Measurements from ENCODE around the gene CHAT. TPM values are rescaled to one million over a fixed set of nuclear protein-coding genes. Genes with fewer than 3 reads are reported as not detected.
A peak's percentile ranks its signal among the peaks of the same experiment; 100 is the strongest.

The CHAT gene
- total RNA-seq, 3 donors from 2014 or later = not detected

DNA sequence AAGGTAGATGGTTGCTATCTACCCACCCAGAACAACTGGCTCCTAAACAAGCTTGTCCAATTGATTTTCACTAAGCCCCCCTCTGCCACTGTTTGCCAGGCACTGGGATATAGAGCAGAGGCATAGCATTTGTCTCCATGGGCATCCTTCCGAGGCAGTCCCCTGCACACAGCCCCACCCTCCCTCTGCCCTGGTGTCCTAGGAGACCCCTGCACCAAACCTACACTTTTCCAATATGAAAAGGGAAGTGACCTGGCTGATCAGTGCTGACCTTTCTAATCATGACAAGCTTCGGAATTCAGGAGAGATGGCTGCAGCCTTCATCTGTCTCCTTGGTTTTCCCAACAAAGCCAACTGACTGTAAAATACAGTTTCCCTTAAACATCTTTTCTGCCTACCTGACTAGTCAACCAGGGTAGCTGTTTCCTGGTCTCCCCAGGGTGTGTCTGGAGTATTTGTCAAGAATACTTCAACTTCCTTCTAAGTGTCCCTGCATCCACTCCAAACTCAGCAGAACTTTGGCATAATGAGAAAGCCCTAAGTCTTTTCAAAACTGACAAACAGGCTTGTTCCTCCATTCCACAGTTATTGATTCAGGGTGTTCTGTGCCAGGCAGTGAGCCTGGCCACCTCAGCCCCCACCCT, 11.3 kb upstream of the CHAT start:
- Mint-ChIP-seq H3K36me3 (ENCODE audit: insufficient read depth) (no peaks in the 10 kb centered on the region), H3K4me1 (ENCODE audit: low read depth) (peaks cover 1% of the 10 kb centered on the region), H3K9me3 (no peaks in the 10 kb centered on the region), H3K27me3 (ENCODE audit: low read depth) (peaks cover 37% of the 10 kb centered on the region), H3K4me3 (no peak overlapping the region)
- ATAC-seq = no peak
- no peak for DNase-seq

GRCh38 chr10:49605216-49605938, 8.5 kb upstream of the CHAT start:
- Mint-ChIP-seq H3K36me3 (ENCODE audit: insufficient read depth) (no peaks in the 10 kb centered on the region), H3K9me3 (no peaks in the 10 kb centered on the region), H3K4me3 (no peak overlapping the region), H3K27me3 (ENCODE audit: low read depth) (peaks cover 52% of the 10 kb centered on the region), H3K4me1 (ENCODE audit: low read depth) (peaks cover 1% of the 10 kb centered on the region)
- DNase-seq (no peak), ATAC-seq (no peak)

- no peak for DNase-seq
- ATAC-seq = no peak
- Mint-ChIP-seq H3K4me1 (ENCODE audit: low read depth) (peaks cover 1% of the 10 kb centered on the region), H3K36me3 (ENCODE audit: insufficient read depth) (no peaks in the 10 kb centered on the region), H3K27me3 (ENCODE audit: low read depth) (peaks cover 48% of the 10 kb centered on the region), H3K9me3 (no peaks in the 10 kb centered on the region), H3K4me3 (no peak overlapping the region)
Observed at GRCh38 chr10:49605939-49606509, 7.8 kb upstream of the CHAT start.

DNA sequence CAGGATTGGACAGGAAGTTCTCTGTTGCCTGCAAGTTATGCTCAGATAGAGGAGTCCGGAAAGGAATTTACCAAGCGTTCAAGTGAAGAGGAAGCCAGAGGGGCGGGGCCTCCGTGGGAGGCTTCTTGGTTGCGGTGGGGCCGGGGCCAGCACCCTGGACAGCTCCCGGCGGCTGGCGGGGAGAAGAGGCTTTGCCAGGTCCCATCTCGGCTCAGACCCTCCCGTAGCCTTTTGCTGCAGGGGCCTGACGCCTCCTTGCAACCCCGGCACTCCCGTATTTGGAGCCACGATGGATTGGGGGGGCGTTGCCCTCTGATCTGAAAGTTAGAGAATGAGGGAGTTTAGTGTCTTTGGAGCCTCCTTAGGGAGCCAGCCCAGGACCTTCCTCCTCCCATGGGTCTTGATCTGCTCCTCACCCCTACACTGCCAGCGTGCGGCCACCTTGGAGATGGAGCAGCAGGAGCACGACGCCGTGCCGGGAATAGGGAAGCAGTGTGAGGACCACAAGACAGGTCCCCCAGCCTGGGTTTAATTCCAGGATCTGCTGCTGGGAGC, 6.8 kb upstream of the CHAT start:
- Mint-ChIP-seq H3K27me3 (ENCODE audit: low read depth) (peaks cover 57% of the 10 kb centered on the region), H3K36me3 (ENCODE audit: insufficient read depth) (no peaks in the 10 kb centered on the region)

DNA sequence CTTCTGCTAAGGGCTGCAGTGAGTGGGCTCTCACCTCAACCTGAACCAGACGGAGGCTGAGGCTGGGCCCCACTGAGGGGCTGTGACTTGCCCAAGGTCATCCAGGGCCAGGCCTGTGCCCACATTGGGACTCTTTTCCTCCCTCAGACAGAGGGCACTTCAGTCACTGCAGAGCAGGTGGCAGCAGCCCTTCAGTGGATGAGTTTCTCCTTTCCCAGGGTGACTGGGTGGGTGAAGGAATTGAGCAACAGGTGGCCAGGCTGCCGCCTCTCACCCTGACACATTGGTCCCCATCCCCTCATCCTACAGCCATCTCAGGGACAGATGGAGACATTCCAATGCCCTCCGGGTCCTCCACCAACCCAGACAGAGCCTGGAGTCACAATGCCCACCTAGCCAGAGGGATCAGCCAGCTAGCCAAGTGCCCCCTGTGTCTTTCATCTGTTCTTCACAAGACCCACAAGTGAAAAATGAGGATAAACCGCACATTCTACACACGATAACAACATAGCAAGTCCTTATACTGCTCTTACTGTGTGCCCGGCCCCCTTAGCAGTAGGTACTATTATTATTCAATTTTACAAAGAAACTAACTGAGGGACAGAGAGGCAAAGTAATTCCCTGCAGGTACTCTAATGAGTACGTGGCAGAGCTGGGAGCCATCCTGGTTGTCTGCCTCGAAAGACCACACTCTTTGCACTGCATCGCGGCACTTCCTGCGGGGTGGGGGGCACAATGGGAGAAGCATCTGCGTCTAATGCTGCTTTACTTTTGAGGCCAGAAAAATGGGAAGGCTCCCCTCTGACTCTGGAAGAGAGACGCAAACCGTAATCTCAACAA, 5.5 kb upstream of the CHAT start:
- DNase-seq = no peak
- no peaks in the 10 kb centered on the region for H3K36me3 Mint-ChIP-seq (ENCODE audit: insufficient read depth)
- peaks cover 1% of the 10 kb centered on the region for H3K4me1 Mint-ChIP-seq (ENCODE audit: low read depth)
- H3K27me3 Mint-ChIP-seq (ENCODE audit: low read depth) = peaks cover 64% of the 10 kb centered on the region
- H3K9me3 Mint-ChIP-seq = peaks cover 3% of the 10 kb centered on the region
- no peak overlapping the region for H3K4me3 Mint-ChIP-seq
- ATAC-seq = no peak

More for the DNA sequence above, 6.8 kb upstream of the CHAT start:
- H3K4me3 Mint-ChIP-seq = no peak overlapping the region
- DNase-seq (peak; percentile 23), ATAC-seq (peak; percentile 58 to 69)
- peaks cover 1% of the 10 kb centered on the region for H3K4me1 Mint-ChIP-seq (ENCODE audit: low read depth)
- peaks cover 2% of the 10 kb centered on the region for H3K9me3 Mint-ChIP-seq

DNA sequence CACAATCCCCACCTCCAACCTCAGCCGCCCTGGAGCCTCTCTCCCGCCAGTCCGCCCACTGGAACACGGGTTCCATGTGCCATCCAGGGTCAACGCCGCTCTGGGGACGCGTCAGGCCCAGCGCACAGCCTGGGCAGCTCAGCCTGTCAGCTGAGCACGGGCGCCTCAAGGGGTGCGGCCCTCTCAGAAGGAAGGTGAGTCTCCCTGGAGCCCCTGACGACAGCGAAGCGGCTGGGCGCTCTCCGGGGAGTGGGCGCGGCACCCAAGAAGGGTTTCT, 4.9 kb upstream of the CHAT start:
- DNase-seq (no peak), ATAC-seq (no peak)
- H3K36me3 Mint-ChIP-seq (ENCODE audit: insufficient read depth) = no peaks in the 10 kb centered on the region
- H3K4me3 Mint-ChIP-seq = no peak overlapping the region
- peaks cover 67% of the 10 kb centered on the region for H3K27me3 Mint-ChIP-seq (ENCODE audit: low read depth)
- peaks cover 3% of the 10 kb centered on the region for H3K9me3 Mint-ChIP-seq
- peaks cover 1% of the 10 kb centered on the region for H3K4me1 Mint-ChIP-seq (ENCODE audit: low read depth)

GRCh38 chr10:49609283-49610113, 4.3 kb upstream of the CHAT start:
- ATAC-seq (no peak), DNase-seq (no peak)
- Mint-ChIP-seq H3K27me3 (ENCODE audit: low read depth) (peaks cover 69% of the 10 kb centered on the region), H3K4me1 (ENCODE audit: low read depth) (peaks cover 2% of the 10 kb centered on the region), H3K4me3 (no peak overlapping the region), H3K36me3 (ENCODE audit: insufficient read depth) (no peaks in the 10 kb centered on the region), H3K9me3 (peaks cover 3% of the 10 kb centered on the region)

DNA sequence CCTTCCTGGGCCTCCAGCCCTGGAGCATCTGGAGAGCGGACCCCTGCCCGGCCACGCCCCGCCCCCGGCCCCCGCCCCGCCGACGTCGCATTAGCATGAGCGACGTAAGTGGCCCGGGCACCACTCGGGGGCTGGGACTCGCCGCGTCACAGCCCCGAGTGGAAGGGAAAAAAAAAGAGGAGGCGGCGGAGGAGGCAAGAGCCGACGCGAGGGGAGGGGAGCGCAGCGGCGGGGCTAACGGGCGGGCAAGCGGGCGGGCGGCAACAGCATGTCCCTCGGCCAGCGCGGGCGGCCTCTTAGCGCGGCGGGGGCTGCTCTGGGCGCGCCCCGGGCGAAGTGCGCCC, 3.8 kb upstream of the CHAT start, which contains the start of gene SLC18A3:
SLC18A3 (plus strand) TSS at position 197 of the 344 bp plus-strand sequence. CDS start 431 bp downstream, outside the sequence.
- no peak for ATAC-seq
- H3K9me3 Mint-ChIP-seq = peaks cover 3% of the 10 kb centered on the region
- peaks cover 69% of the 10 kb centered on the region for H3K27me3 Mint-ChIP-seq (ENCODE audit: low read depth)
- no peak within 1 kb of the TSS for H3K4me3 Mint-ChIP-seq
- no peaks in the 10 kb centered on the region for H3K36me3 Mint-ChIP-seq (ENCODE audit: insufficient read depth)
- H3K4me1 Mint-ChIP-seq (ENCODE audit: low read depth) = peaks cover 3% of the 10 kb centered on the region
- no peak for DNase-seq

DNA sequence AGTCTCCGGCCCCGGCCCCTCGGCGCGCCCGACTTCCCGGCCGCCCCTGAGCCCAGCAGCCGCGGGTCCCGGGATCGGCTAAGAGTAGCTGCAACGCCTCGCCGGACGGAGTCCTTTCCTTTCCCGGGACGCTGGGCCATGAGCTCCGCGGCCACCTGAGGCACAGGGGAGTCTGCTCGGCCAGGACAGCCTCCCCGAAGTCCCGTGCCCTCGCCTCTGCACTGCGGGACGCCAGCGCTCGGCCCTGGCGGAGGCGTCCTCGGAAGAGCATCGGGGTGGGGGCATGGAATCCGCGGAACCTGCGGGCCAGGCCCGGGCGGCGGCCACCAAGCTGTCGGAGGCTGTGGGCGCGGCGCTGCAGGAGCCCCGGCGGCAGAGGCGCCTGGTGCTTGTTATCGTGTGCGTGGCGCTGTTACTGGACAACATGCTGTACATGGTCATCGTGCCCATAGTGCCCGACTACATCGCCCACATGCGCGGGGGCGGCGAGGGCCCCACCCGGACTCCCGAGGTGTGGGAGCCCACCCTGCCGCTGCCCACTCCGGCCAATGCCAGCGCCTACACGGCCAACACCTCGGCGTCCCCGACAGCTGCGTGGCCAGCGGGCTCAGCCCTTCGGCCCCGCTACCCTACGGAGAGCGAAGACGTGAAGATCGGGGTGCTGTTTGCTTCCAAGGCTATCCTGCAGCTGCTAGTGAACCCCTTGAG, 3.2 kb upstream of the CHAT start:
- H3K36me3 Mint-ChIP-seq (ENCODE audit: insufficient read depth) = no peaks in the 10 kb centered on the region
- H3K4me1 Mint-ChIP-seq (ENCODE audit: low read depth) = peaks cover 3% of the 10 kb centered on the region
- DNase-seq = no peak
- H3K9me3 Mint-ChIP-seq = peaks cover 3% of the 10 kb centered on the region
- no peak for ATAC-seq
- no peak overlapping the region for H3K4me3 Mint-ChIP-seq
- peaks cover 71% of the 10 kb centered on the region for H3K27me3 Mint-ChIP-seq (ENCODE audit: low read depth)

- Mint-ChIP-seq H3K9me3 (peaks cover 3% of the 10 kb centered on the region), H3K4me1 (ENCODE audit: low read depth) (peaks cover 3% of the 10 kb centered on the region), H3K4me3 (no peak overlapping the region), H3K27me3 (ENCODE audit: low read depth) (peaks cover 75% of the 10 kb centered on the region), H3K36me3 (ENCODE audit: insufficient read depth) (no peaks in the 10 kb centered on the region)
- DNase-seq = no peak
- ATAC-seq = no peak
Observed at GRCh38 chr10:49611166-49611815, 2.5 kb upstream of the CHAT start.

GRCh38 chr10:49611816-49612512, 1.9 kb upstream of the CHAT start:
- no peak for DNase-seq
- H3K9me3 Mint-ChIP-seq = peaks cover 3% of the 10 kb centered on the region
- H3K4me3 Mint-ChIP-seq = no peak overlapping the region

GRCh38 chr10:49612513-49613164, 1.2 kb upstream of the CHAT start:
- peaks cover 80% of the 10 kb centered on the region for H3K27me3 Mint-ChIP-seq (ENCODE audit: low read depth)
- peaks cover 3% of the 10 kb centered on the region for H3K9me3 Mint-ChIP-seq
- H3K4me3 Mint-ChIP-seq = no peak overlapping the region
- H3K36me3 Mint-ChIP-seq (ENCODE audit: insufficient read depth) = no peaks in the 10 kb centered on the region
- no peak for DNase-seq
- peaks cover 2% of the 10 kb centered on the region for H3K4me1 Mint-ChIP-seq (ENCODE audit: low read depth)
- no peak for ATAC-seq

More at GRCh38 chr10:49611816-49612512, 1.9 kb upstream of the CHAT start:
- ATAC-seq = no peak
- peaks cover 2% of the 10 kb centered on the region for H3K4me1 Mint-ChIP-seq (ENCODE audit: low read depth)
- H3K27me3 Mint-ChIP-seq (ENCODE audit: low read depth) = peaks cover 79% of the 10 kb centered on the region
- H3K36me3 Mint-ChIP-seq (ENCODE audit: insufficient read depth) = no peaks in the 10 kb centered on the region

Measured in activated T-cell treated with anti-CD3 and anti-CD28 coated beads, Interleukin-2, amount 50 U/mL, for 4 hours (primary cell).